Activated CD4-positive, alpha-beta T cell treated with anti-CD3 and anti-CD28 coated beads for 1 hour (primary cell): ENCODE results near the gene SMAD1.

Source experiments
- DNase-seq: peaks from one replicate; pipeline ENCODE4 v3.0.0-alpha.2; 2020

SMAD1 gene

DNA sequence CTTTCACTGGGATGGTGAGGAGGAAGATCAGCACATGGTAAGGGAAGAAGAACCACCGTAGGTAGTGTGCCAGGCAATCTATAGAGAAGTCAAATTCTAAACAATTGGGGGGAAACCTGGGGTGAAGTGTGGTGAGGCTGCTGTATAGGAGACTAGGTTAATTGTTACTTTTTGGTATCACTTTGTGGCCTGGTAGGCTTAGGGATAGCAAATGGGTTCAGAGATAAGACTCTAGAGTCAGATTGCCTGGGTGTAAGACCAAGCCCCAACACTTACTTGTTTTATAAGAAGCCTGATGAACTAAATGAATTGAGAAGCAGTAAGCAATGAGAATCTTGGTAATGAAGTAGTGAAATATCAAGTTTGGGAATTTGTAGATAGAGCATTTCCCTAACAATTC, 8.7 kb downstream of the SMAD1 start:
- DNase-seq: no peak

DNA sequence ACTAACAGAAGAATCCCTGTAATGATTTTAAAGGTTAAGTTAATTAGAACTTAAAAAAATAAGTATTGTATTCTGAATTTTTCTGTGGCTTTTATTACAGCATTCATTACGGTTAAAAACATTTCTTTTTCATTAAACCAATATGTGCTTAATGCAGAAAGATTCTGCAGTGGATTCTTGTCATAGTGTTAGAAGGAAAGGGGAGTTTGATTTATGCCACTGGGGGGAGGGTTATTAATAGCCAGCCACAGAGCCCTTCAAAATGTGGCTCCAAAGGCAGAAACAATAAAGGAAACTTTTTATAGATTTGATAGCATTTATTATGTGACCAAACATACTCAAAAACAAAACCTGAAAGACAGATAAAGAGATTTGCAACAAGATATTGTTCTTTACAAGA, 9.1 kb downstream of the SMAD1 start:
- DNase-seq: no peak

DNA sequence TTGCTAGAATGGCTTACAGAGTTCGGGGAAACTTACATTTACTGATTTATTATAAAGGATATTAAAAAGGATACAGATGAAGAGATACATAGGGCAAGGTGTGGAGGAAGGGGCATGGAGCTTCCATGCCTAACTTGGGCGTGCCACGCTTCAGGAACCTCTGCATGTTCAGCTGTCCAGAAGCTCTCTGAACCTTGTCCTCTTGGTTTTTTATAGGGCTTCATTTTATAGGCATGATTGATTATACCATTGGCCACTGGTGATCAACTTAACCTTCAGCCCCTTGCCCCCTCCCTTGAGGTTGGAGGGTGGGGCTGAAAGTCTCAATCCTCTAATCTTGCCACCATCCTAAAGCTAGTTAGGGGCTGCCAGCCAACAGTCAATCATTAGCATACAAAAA, 10.7 kb downstream of the SMAD1 start:
- DNase-seq: no peak

DNA sequence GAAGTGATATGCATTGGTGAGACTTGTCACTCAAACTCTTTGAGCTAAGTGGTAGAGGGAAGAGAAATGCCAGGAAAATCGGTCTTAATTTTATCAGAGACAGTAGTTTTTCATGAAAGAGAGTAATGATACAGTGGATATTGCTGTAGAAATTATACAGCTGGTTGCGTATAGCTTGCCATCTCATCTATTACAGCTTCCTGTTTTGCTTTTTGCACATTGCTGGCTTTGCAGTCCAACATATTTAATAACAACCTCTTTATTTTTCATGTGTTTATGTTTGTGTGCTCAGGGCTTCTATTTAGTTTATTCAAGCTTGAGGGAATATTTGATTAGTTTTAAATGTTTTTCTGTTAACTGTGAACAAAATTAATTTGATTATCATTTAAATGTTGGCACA, 11.5 kb downstream of the SMAD1 start:
- DNase-seq: no peak

DNA sequence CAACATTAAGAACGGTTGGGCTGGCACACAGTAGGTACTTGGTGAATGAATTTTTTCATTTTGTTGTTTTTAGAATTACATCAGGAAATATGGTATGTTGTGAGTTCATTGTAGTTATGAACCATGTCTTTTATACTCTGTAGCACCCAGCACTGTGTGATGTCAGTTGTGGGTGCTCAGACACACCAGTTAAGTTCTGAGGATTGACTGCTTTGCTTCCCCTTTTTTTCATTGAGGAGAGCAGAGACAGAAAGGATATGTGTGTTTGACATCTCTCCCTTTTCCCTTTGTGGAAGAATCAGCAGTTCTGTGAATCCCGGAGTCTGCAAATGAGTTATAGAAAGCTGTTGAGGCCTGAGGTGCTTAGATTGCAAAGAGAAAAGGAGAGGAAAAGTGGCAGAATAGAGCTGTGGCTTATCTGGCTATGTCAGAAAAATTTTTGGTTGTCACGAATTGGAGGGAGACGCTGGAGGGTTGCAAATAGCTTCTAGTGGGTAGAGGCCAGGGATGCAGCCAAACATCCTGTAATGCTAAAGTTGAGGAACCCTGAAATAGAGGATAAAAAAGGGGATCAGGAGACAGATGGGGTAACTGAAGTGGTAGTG, 13.1 kb downstream of the SMAD1 start:
- DNase-seq: no peak

DNA sequence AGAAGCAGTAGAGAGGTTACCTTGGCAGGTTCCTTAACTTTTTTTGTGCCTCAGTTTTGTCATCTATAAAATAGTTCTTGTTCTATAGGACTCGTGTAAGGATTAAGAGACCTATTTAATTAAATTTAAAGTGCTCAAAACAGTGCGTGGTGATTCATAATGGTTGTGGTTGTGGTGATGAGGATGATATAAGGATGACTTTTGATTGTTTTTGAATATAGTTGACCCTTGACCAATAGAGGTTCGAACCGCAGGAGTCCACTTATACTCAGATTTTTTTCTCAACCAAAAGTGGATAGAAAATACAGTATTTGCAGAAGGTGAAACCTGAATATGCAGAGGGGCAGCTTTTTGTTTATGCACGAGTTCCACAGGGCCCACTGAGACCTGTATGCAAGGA, 14.6 kb downstream of the SMAD1 start:
- no peak for DNase-seq

DNA sequence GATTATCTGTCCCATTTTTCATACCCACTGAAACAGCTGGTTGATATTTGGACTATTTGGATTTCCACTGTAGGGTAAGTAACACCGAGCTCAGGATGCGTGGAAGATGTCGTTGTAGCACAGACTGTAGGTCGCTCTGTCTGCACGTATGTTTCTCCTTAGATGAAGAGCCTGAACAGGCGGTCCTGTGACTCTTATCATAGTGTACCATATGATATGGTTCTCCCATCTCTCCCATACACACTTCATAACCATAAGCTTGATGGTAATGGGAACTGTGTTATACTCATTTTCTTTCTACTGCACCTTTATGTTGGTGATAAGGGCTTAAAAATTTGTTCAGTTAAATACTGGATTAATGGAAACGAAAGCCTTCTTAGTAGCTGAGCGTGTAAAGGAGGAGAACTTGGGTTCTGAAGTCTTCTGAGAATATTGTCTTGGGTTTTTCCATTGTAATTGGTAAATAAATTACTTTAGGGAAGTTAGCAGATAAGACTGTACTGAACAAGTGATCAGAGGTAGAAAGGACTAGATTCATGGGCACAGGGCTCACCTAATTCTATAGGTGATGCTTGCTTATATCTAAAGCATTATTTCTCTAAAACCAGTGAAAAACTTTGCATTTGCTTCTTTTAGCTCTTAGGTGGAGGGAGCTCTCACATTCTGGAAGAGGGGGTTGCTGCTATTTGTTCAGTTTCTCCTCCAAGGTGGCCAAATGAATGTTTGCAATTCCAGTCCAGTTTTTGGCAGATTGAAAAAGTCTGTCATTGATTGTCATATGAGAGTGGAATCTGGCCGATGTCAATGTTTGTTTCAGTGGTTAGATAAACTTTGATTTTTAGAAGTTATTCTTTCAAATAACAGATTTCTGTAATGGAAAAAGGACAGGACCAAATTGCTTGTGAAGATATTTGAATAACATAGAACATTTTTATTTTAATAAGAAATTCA, 15.8 kb downstream of the SMAD1 start:
- DNase-seq: no peak

DNA sequence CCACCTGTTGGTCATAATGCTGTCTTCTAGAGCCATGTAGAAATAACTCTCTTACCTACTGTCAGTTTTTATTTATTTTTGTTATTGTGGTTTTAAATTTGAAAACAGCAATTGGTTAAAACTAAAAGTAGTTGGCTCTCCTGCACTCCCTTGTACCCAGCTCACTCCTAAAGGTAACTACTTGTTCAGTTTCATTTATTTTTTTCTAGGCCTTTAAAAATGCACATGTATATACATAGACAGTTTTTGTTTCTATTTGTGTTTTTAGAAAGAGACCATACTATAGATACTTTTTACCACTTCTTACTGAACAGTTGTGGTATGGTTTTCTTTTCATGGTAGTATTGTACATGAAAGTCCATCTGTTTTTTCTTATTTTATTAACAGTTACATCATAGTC, 16.8 kb downstream of the SMAD1 start:
- DNase-seq: no peak

DNA sequence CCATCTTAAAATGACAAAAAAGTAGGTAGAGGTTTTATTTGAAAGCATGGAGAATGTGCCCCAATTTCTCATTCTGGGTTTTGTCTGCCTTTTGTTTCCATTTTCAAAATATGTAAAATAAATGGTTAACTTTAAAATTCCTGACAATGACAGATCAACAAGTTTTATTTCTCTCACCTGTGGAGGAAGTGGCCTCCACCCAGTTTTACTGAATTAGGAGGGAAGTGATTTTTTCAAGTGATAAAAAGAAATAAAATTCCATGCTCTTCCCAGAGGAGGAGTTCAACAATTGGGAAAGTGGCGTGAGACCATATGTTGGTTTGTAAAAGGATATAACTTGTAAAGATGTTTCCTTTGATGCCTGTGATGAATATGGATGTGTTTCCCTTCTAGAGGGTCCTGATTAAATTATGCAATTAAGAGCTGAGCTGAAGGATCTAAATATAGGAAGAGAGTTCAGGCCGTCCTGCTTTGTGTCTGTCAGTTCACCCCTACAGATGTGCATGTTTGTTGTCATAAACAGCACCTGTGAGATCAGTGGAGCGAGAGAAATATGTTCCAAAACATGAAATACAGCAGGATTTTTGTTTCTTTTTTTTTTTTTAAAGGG, 19.5 kb downstream of the SMAD1 start:
- DNase-seq: no peak

DNA sequence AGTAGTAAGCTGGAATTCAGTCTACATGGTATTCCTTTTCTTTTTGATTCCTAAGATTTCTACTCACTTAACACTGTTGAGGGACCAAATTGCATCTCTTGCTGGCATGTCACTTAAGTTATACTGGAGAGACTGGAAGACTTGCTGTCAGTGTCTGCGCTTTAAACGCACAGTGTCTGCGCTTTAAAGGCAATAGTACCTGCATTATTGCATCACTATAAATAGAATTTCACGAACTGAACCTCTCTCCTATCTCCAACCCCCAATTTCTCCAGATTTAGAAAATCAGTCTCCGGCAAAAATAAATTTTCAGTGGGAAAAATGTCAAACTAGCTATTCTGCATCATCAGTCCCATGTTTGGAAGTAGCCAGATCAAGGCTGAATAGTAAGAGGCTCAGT, 21.2 kb downstream of the SMAD1 start:
- no peak for DNase-seq

DNA sequence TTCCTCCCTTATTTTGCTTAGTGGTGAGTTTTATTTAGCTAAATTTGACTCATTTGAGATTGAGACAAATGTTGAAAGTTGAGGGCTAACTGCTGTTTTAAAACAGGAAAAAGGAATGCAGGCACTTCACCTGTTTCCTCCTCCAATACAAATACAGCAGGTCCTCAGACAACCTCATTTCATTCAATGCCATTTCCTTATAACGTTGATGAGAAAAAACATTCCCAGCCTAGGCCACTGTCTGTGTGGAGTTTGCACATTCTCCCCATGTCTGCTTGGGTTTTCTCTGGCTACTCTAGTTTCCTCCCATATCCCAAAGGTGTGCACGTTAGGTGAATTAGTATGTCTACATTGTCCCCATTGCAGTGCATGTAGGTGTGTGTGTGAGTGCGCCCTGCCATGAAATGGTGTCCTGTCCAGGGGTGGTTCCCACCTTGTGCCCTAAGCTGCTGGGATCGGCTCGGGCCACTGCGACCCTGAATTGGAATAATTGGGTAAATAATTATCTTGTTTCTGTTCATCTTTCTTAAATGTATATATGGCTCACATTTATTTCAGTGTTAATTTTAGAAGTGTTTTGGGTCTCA, 21.9 kb downstream of the SMAD1 start:
- no peak for DNase-seq

DNA sequence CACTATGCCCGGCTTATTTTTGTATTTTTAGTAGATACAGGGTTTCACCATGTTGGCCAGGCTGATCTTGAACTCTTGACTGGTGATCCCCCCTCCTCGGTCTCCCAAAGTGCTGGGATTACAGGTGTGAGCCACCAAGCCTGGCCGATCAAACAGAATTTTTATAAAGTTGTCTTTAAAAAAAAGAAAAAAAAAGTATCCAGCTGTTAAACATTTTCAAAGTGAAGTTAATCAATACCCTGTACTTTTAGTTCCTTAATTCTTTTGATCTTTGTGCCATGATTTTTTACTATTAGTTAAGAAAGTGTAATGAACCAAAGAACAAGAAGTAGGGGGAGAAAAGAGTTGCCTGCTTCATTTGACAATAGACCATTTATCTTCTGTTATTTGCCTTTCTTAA, 24.3 kb downstream of the SMAD1 start:
- no peak for DNase-seq

DNA sequence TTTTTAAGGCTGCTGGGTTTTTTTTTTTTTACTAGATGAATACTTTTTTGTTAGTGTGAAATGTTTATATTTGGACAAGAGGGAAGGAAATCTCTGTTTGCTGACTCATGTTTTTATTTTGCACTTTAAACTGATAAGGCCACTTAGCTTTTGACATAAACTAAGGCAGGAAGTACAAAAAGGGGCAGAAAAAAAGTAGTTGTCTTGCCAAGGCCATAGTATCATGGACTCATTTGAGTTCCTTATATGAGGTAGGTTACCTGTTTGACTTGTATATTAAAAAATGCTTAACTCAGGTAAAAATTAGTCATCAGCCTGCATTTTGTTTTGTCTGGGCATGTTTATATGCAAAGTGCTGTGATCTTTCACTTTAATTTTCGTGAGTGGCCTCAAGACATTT, 26.0 kb downstream of the SMAD1 start:
- no peak for DNase-seq

DNA sequence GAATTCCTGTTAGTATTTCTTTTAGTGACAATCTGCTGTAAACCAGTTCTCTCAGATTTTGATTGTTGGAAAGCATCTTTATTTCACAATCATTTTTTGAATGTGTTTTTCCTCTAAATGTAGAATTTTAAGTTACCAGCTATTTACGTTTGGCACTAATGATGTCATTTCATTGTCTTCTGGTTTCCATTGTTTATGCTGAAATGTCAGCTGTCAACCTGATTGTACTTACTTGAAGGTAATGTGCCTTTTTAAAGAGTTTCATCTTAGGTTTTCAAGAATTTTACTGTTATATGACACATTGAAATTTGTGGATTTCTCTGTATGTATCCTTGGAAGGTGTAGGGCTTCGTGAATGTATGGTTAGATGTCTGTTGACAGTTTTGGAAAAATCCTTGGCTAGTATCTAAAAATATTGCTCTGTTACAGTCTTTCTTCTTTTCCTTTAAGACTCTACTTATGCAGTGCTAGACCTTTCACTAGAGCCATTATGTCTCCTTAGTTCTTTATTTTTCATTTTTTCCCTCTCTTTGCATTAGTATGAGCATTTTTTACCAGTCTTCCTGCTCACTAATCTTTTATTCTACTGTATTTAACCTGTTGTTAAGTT, 30.4 kb downstream of the SMAD1 start:
- DNase-seq: no peak

DNA sequence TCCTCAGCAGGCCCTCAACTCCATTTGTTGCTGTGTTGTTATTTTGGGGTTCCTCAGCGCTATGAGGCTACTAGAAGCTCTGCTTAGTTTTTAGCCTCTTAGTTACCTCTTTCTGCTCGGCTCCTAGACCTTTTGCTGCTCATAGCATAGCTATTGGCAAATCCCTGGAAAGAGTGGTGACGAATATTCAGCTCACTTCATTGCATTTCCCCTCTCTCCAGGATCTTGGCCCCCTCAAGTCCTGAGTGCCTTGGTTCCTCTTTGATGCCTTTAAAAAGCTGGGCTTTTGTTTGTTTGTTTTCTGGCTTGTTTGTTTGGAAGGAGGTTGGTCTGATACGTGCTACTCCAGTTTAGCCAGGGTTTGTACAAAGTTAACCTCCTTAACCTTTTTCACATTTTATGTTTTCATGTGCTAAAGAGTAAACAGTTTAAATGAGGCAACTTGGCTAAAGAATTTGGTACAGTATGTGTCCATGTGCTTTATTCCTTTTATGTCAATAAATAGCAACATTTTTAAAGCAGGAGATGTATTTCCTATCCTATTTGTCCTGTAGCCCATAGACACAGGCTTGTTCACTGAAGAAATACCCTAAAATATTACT, 31.5 kb downstream of the SMAD1 start:
- no peak for DNase-seq

DNA sequence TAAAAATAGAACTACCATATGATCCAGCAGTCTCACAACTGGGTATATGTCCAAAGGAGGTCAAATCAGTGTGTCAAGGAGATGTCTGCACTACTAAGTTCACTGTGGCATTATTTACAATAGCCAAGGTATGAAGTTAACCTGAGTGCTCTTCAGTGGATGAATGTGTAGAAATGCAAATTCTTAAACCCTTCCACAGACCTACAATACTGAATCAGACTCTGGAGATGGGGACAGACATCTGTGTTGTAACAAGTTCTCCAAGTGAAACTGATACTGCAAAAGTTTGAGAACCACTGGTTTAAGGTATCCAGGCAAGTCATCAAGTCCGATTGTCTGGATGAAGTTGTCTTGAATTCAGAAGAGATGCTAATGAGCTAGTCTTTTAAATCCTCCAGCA, 38.5 kb downstream of the SMAD1 start:
- no peak for DNase-seq

DNA sequence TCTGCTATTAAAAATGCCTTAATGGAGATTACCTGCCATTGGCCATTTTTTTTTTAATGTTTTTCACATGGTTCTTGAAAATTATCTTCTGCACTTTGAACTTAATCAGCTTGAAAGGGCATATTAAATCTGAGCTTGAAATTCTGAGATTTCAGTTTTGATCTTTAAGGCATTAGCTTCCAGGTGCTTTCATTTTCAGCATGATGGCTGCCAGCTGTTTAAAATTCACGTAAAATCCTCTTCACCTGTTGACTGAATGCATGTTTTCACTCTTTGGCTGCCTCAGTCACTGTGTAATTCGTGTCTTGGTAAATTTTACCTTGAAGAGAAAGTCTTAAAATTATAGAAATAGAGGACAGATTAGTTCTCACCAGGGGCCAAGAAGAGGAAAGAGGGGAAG, 39.6 kb downstream of the SMAD1 start:
- no peak for DNase-seq

DNA sequence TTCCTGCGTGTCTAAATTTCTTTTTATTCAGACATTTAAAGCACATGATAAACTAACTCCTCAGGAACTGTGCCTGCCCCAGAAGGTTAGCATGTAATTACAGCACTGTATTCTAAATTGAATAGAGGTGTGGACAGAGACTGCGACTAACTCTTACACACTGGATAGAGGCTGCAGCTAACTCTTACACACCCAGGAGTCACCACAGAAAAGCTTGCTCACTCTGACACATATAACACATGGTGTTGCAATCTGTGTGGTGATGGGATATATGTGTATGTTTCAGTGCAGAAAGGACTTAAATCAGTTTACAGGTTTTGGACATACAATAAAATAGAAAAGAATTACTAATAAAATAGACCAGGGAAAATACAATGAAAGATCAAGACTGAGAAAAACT, 41.5 kb downstream of the SMAD1 start:
- no peak for DNase-seq

DNA sequence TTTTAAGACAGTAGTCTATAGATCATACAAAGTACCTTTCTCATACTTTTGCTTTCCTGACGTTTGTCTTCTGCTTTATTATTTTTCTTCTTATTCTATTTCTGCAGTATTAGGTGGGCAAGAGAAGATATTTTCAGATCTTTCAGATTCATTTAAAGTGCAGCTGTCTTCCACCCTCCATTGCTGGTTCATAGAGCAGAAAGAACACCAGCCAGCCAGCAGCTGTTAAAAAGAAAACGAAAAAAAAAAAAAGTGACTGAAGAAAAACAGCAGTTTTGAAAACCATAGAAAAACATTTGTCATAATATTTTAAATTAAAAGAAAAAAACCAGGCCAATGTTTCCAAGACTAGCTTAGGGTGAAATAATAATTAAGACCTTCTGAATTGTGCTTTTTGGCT, 42.9 kb downstream of the SMAD1 start:
- no peak for DNase-seq

DNA sequence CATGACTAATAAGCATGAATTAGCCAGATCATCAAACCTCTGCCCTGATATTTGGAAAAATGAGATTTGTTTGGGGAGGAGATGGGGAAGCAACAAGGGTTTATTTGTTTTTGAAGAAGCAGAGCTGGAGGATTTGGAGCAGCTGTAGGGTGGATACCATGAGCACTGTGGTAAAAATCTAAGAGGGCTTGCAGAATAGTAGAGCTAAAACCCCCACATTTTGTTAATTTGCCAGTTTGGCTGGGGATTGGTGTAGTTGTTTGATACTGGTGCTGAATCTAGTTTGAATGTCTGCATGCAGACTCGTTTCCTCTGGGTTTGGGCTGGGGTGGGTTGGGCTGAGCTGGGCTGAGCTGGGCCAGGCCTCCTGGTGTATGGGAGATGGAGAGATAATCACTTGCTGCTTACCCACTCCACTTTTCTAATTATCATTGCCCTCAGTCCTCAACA, 43.7 kb downstream of the SMAD1 start:
- no peak for DNase-seq

DNA sequence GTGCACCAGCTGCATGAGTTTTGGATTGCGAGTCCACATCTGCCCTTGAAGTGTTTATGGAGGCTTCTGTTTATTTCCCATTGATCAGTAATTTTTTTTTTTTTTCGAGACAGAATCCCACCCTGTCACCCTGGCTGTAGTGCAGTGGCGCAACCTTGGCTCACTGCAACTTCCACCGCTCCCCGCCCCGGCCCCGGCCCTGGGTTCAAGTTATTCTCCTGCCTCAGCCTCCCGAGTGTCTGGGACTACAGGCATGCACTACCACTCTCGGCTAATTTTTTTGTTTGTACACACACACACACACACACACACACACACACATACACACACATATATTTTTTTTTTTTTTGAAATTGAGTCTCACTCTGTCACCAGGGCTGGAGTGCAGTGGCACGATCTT, 46.1 kb downstream of the SMAD1 start:
- DNase-seq: no peak

DNA sequence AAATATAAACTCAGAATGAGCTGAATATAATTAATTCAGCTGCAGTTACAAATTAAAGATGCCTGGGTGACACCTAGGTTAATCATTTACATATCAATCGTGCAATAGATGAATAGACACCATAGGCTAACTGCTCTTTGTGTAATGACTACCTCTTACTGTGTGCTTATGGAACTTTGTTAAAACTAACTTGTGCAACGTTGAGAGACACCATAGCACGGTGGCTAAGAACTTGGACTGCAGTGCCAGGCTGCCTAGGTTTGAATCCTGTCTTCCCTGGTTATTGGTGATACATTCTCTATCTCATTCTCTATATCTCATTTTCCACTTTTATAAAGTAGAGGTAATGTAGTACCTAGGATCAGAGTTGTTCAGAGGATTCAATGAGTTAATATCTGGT, 46.9 kb downstream of the SMAD1 start:
- no peak for DNase-seq

DNA sequence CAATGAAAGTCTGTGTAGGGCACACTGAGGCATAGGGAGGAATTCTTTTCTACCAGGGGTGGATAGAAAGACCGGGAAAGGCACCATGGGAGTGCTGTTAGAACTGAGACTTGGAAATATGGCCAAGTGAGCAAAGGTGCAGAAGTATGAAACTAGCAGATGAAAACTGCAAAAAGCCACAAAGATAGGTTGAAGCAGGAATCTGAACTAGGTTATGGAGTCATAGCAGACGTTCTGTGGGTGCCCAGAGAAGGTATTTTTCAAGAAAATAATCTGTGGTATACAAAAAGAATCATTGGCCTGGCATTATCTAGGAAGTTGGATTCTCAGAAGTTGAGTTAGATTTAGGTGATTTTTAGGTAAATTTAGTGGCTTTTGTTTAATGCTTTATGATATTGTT, 48.5 kb downstream of the SMAD1 start:
- DNase-seq: no peak
